Left lung (tissue), 10 donors: ENCODE data around the gene USP12. TPM values are rescaled to one million over a fixed set of nuclear protein-coding genes. Genes with fewer than 3 reads are reported as not detected.
A peak's percentile ranks its signal among the peaks of the same experiment; 100 is the strongest.

Experiments
- ATAC-seq: fragments of 200-7000 bp; cut with Tn5 transposase; one replicate; pipeline ENCODE4 v1.9.1; 2020; ENCODE audit warnings: moderate library complexity
- DNase-seq, 4 donors: peaks; one replicate each; pipeline ENCODE4 v3.0.0-alpha.2; 2013 to 2020
- H3K27ac ChIP-seq, 2 donors: fragments of 200-600 bp; sonication (generic) in 1 of 2; one replicate each; pipeline versions ENCODE4 v1.5.0 to v1.8.0; 2020 to 2021
- H3K27me3 ChIP-seq, 2 donors: fragments of 200-600 bp; sonication (generic) in 1 of 2; one replicate each; pipeline versions ENCODE4 v1.5.0 to v1.8.0; 2020 to 2021
- H3K36me3 ChIP-seq, 2 donors: fragments of 200-600 bp; sonication (generic) in 1 of 2; one replicate each; pipeline versions ENCODE4 v1.5.0 to v1.8.0; 2020 to 2021
- H3K4me1 ChIP-seq, 2 donors: fragments of 200-600 bp; one replicate each; pipeline ENCODE4 v1.8.0; 2021
- H3K4me3 ChIP-seq, 2 donors: fragments of 200-600 bp; sonication (generic) in 1 of 2; one replicate each; pipeline versions ENCODE4 v1.5.0 to v1.8.0; 2020 to 2021; ENCODE audit warnings: mild to moderate bottlenecking in 1 of 2
- H3K9me3 ChIP-seq, 2 donors: fragments of 200-600 bp; sonication (generic) in 1 of 2; one replicate each; pipeline versions ENCODE4 v1.5.0 to v1.8.0; 2020 to 2021
- CTCF ChIP-seq, 2 donors: fragments of 200-600 bp; sonication (generic) in 1 of 2; IDR thresholded peaks; one replicate each; pipeline versions ENCODE4 v1.5.0 to v1.8.0; 2021; ENCODE audit warnings: antibody characterized with exemption in 2 of 2
- intact Hi-C, 2 donors: fragments of 100-400 bp; cut with DNase I; formaldehyde crosslinking; loops; one replicate each; pipeline versions ENCODE4 v1.11.2 to v1.14.2; 2022
- polyA plus RNA-seq, 6 donors: library from polyadenylated mRNA; unstranded; fragments of 120-200 nt; gene quantifications; one replicate each; pipeline ENCODE4 v1.2.1, GENCODE V29; 2013; ENCODE audit not compliant: insufficient read length in 6 of 6
- total RNA-seq, 2 donors: library from RNA; stranded (reverse); fragmentation: NEBNext Ultra II Directional; extraction: Animal tissue kit (Norgen Biotek cat#: 25700); gene quantifications; one replicate each; pipeline ENCODE4 v1.2.1, GENCODE V29; 2021
- donor health status: DM: no; HTN: yes; CAD: no.
- donor health status: DM: no; HTN: no; CAD: no.

USP12 gene
- total and polyA plus RNA-seq, 8 donors, result 22.8 to 44.4 (median 38.8) TPM

- Histone ChIP-seq H3K9me3 (peaks cover 0 to 3% of the 10 kb centered on the region in 2 donors), H3K4me1 (peaks cover 10 to 66% of the 10 kb centered on the region in 2 donors), H3K27ac (no peak overlapping the region), H3K27me3 (no peaks in the 10 kb centered on the region), H3K36me3 (no peaks in the 10 kb centered on the region), H3K4me3 (no peak overlapping the region)
- ATAC-seq, result no peak
- TF ChIP-seq CTCF (IDR thresholded peaks at IDR 0.05), result no peak
- intact Hi-C loops, result no loop called here
- DNase-seq, result no peak
Observed at GRCh38 chr13:27131906-27132305, 39.7 kb downstream of the USP12 start.

- Histone ChIP-seq H3K4me3 (no peak overlapping the region), H3K36me3 (no peaks in the 10 kb centered on the region), H3K4me1 (peaks cover 10 to 67% of the 10 kb centered on the region in 2 donors), H3K9me3 (peaks cover 0 to 3% of the 10 kb centered on the region in 2 donors), H3K27ac (peak overlapping the region; percentile 14 to 50), H3K27me3 (no peaks in the 10 kb centered on the region)
- ATAC-seq (peak; percentile 92), DNase-seq (peak in 2 of 4 donors; percentile 41 to 68)
- TF ChIP-seq CTCF (IDR thresholded peaks at IDR 0.05), result no peak
- intact Hi-C loops, result no loop called here
Observed at GRCh38 chr13:27130979-27131623, 40.5 kb downstream of the USP12 start.

DNA sequence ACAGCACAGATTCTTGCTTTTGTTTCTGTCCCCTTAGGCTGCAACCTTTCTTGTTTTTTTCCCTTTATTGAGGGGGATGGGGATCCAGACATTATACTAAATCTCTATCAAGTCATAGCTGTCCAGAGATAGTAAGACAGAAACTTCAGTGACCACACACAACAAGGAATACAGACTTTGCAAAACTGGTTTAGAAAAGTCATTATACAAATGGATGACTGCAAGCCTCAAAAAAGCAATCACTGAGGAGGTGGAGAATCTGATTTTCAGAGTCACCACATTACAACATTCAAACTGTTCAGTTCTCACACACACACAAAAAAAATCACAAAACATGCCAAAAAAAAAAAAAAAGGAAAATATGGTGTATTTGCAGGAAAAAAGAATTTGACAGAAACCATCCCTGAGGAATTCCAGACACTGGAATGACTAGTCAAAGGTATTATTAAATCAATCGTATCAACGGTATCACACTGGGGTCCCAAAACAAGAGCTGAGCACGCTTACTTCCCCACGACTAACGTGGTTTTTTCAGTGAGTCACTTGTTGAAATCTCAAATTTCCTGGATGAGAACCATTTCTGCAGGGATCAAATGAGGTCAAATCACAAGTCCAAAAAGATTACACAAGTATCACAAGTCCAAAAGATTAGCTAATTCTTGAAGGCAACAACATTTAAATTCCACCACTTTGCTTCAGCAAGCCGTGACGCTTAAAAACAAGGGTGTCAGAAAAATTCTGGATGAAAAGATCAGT, 41.2 kb downstream of the USP12 start:
- Histone ChIP-seq H3K9me3 (peaks cover 0 to 6% of the 10 kb centered on the region in 2 donors), H3K4me3 (no peak overlapping the region), H3K4me1 (peaks cover 10 to 67% of the 10 kb centered on the region in 2 donors), H3K27me3 (no peaks in the 10 kb centered on the region), H3K36me3 (no peaks in the 10 kb centered on the region), H3K27ac (peak overlapping the region; percentile 14 to 50)
- TF ChIP-seq CTCF (IDR thresholded peaks at IDR 0.05), result no peak
- DNase-seq (no peak), ATAC-seq (peak; percentile 40)
- intact Hi-C loops, result no loop called here

DNA sequence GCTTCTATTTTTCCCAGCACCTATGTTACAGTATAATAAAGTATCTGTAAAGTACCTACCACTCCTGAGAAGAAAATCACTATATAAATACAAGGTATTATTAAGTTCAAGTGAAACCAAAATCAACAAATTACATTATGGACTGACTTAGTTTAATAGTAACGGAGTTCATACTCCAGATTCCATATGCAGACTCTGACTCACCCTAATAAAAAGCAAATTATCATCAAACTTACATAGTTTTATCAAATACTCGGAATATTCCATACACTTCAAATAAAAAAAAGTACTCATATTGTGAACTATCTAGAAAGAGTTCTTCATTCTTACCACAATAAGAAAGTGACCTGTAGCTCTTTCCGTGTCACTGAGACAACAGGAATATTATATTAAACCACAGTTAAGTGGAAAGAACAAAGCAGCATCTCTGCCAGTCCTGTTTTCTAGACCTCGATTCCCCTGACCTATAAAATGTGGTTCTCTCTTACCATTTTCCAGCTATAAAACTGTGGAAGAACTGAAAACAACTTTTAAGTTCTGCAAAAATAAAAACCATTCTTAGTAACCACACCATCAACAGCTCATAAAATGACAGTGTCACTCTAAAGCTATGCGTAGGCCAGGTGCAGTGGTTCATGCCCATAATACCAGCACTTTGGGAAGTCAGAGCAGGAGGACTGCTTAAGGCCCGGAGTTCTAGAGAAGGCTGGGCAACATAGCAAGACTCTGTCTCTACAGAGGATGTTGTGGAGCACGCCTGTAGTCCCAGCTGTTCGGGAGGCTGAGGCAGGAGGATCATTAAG, 42.6 kb downstream of the USP12 start:
- intact Hi-C loops, result no loop called here
- Histone ChIP-seq H3K27ac (no peak overlapping the region), H3K9me3 (peaks cover 0 to 12% of the 10 kb centered on the region in 2 donors), H3K4me3 (no peak overlapping the region), H3K4me1 (peaks cover 10 to 63% of the 10 kb centered on the region in 2 donors), H3K36me3 (no peaks in the 10 kb centered on the region), H3K27me3 (no peaks in the 10 kb centered on the region)
- DNase-seq, result no peak
- no peak for ATAC-seq
- TF ChIP-seq CTCF (IDR thresholded peaks at IDR 0.05), result no peak

GRCh38 chr13:27126859-27127258, 44.8 kb downstream of the USP12 start:
- intact Hi-C loops, result no loop called here
- no peak for TF ChIP-seq CTCF (IDR thresholded peaks at IDR 0.05)

More at GRCh38 chr13:27126859-27127258, 44.8 kb downstream of the USP12 start:
- H3K27me3 ChIP-seq, result no peaks in the 10 kb centered on the region
- peaks cover 10 to 49% of the 10 kb centered on the region in 2 donors for H3K4me1 ChIP-seq
- no peak for ATAC-seq
- no peak for DNase-seq
- no peaks in the 10 kb centered on the region for H3K36me3 ChIP-seq
- H3K4me3 ChIP-seq, result no peak overlapping the region
- no peak overlapping the region for H3K27ac ChIP-seq
- H3K9me3 ChIP-seq, result peaks cover 0 to 24% of the 10 kb centered on the region in 2 donors
